ENCODE results near the gene LINGO1.

LINGO1 gene

DNA sequence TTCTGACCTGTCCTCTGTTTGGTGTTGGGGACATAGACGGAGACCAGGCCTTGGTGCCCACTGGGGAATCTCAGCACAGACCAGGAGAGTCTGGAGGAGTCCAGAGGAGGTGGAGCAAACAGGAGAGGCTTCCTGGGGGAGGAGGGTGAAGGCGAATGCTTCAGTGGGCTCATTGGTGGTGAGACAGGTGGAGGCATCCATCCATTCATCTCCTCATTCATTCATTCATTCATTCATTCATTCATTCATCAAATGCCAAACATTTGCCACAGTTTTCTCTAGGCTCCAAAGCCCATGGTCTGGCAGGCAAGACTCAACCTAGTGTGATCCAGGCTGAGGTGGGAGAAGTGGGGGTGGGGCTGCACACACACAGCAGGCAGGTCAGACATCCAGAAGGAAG lies 7.9 kb upstream of the LINGO1 start:
- H3K4me1 ChIP-seq (ENCODE audit: control insufficient read depth in 1 of 2, insufficient read depth in 2 of 2, low read length in 2 of 2), result no peaks in the 10 kb centered on the region
- H3K27me3 ChIP-seq (ENCODE audit: low read depth, low read length), result peaks cover 7% of the 10 kb centered on the region

DNA sequence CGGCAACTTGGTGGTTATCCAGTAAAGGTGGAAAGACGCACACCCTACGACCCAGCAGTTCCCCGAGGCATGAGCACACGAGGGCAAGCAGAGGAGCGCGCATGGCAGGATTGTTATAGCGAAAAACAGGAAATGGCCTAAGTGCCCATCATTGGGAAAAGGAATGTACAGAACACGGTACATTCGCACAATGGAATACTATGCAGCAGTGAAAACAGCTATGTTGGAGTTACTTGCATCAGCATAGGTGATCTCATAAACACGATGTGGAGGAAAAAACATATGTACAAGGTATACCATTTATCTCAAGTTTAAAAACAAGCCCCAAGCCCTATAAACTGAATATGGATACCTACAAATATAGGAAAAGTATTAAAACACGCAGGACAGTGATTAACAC lies 6.7 kb upstream of the LINGO1 start:
- H3K4me3 ChIP-seq (ENCODE audit: low read depth in 1 of 2, low read length in 2 of 2), result no peak overlapping the region
- no peaks in the 10 kb centered on the region for H3K36me3 ChIP-seq (ENCODE audit: control insufficient read depth in 1 of 2, insufficient read depth in 2 of 2, low read length in 2 of 2)
- peaks cover 16% of the 10 kb centered on the region for H3K27me3 ChIP-seq (ENCODE audit: low read depth, low read length)
- H3K9me3 ChIP-seq (ENCODE audit: control insufficient read depth in 1 of 2, low read length in 2 of 2), result no peaks in the 10 kb centered on the region
- H3K4me1 ChIP-seq (ENCODE audit: control insufficient read depth in 1 of 2, insufficient read depth in 2 of 2, low read length in 2 of 2), result peaks cover 0 to 7% of the 10 kb centered on the region in 2 donors
- H3K27ac ChIP-seq (ENCODE audit: low read length), result no peak overlapping the region

More for the DNA sequence above, 7.9 kb upstream of the LINGO1 start:
- Histone ChIP-seq H3K36me3 (ENCODE audit: control insufficient read depth in 1 of 2, insufficient read depth in 2 of 2, low read length in 2 of 2) (no peaks in the 10 kb centered on the region), H3K4me3 (ENCODE audit: low read depth in 1 of 2, low read length in 2 of 2) (no peak overlapping the region), H3K27ac (ENCODE audit: low read length) (no peak overlapping the region), H3K9me3 (ENCODE audit: control insufficient read depth in 1 of 2, low read length in 2 of 2) (no peaks in the 10 kb centered on the region)

GRCh38 chr15:77637851-77638692 lies 5.4 kb upstream of the LINGO1 start:
- H3K4me3 ChIP-seq (ENCODE audit: low read depth in 1 of 2, low read length in 2 of 2), result no peak overlapping the region
- no peak overlapping the region for H3K27ac ChIP-seq (ENCODE audit: low read length)
- H3K4me1 ChIP-seq (ENCODE audit: control insufficient read depth in 1 of 2, insufficient read depth in 2 of 2, low read length in 2 of 2), result peaks cover 0 to 20% of the 10 kb centered on the region in 2 donors
- no peaks in the 10 kb centered on the region for H3K36me3 ChIP-seq (ENCODE audit: control insufficient read depth in 1 of 2, insufficient read depth in 2 of 2, low read length in 2 of 2)
- no peaks in the 10 kb centered on the region for H3K9me3 ChIP-seq (ENCODE audit: control insufficient read depth in 1 of 2, low read length in 2 of 2)
- peaks cover 24% of the 10 kb centered on the region for H3K27me3 ChIP-seq (ENCODE audit: low read depth, low read length)

- no peak overlapping the region for H3K4me3 ChIP-seq (ENCODE audit: low read depth in 1 of 2, low read length in 2 of 2)
- peaks cover 33% of the 10 kb centered on the region for H3K27me3 ChIP-seq (ENCODE audit: low read depth, low read length)
- H3K9me3 ChIP-seq (ENCODE audit: control insufficient read depth in 1 of 2, low read length in 2 of 2), result no peaks in the 10 kb centered on the region
- no peaks in the 10 kb centered on the region for H3K36me3 ChIP-seq (ENCODE audit: control insufficient read depth in 1 of 2, insufficient read depth in 2 of 2, low read length in 2 of 2)
- H3K27ac ChIP-seq (ENCODE audit: low read length), result no peak overlapping the region
- peaks cover 0 to 31% of the 10 kb centered on the region in 2 donors for H3K4me1 ChIP-seq (ENCODE audit: control insufficient read depth in 1 of 2, insufficient read depth in 2 of 2, low read length in 2 of 2)
Observed at GRCh38 chr15:77636209-77636608, 3.5 kb upstream of the LINGO1 start.

GRCh38 chr15:77634266-77634962 lies 1.7 kb upstream of the LINGO1 start:
- H3K27me3 ChIP-seq (ENCODE audit: low read depth, low read length), result peaks cover 45% of the 10 kb centered on the region
- peaks cover 0 to 33% of the 10 kb centered on the region in 2 donors for H3K4me1 ChIP-seq (ENCODE audit: control insufficient read depth in 1 of 2, insufficient read depth in 2 of 2, low read length in 2 of 2)
- no peak overlapping the region for H3K4me3 ChIP-seq (ENCODE audit: low read depth in 1 of 2, low read length in 2 of 2)
- no peak overlapping the region for H3K27ac ChIP-seq (ENCODE audit: low read length)
- H3K36me3 ChIP-seq (ENCODE audit: control insufficient read depth in 1 of 2, insufficient read depth in 2 of 2, low read length in 2 of 2), result no peaks in the 10 kb centered on the region
- H3K9me3 ChIP-seq (ENCODE audit: control insufficient read depth in 1 of 2, low read length in 2 of 2), result no peaks in the 10 kb centered on the region

GRCh38 chr15:77633913-77634265 lies 1.2 kb upstream of the LINGO1 start:
- peak overlapping the region in 1 of 2 donors; percentile 72 for H3K4me3 ChIP-seq (ENCODE audit: low read depth in 1 of 2, low read length in 2 of 2)
- H3K36me3 ChIP-seq (ENCODE audit: control insufficient read depth in 1 of 2, insufficient read depth in 2 of 2, low read length in 2 of 2), result no peaks in the 10 kb centered on the region
- no peaks in the 10 kb centered on the region for H3K9me3 ChIP-seq (ENCODE audit: control insufficient read depth in 1 of 2, low read length in 2 of 2)
- H3K27ac ChIP-seq (ENCODE audit: low read length), result no peak overlapping the region
- peaks cover 45% of the 10 kb centered on the region for H3K27me3 ChIP-seq (ENCODE audit: low read depth, low read length)
- peaks cover 0 to 33% of the 10 kb centered on the region in 2 donors for H3K4me1 ChIP-seq (ENCODE audit: control insufficient read depth in 1 of 2, insufficient read depth in 2 of 2, low read length in 2 of 2)

DNA sequence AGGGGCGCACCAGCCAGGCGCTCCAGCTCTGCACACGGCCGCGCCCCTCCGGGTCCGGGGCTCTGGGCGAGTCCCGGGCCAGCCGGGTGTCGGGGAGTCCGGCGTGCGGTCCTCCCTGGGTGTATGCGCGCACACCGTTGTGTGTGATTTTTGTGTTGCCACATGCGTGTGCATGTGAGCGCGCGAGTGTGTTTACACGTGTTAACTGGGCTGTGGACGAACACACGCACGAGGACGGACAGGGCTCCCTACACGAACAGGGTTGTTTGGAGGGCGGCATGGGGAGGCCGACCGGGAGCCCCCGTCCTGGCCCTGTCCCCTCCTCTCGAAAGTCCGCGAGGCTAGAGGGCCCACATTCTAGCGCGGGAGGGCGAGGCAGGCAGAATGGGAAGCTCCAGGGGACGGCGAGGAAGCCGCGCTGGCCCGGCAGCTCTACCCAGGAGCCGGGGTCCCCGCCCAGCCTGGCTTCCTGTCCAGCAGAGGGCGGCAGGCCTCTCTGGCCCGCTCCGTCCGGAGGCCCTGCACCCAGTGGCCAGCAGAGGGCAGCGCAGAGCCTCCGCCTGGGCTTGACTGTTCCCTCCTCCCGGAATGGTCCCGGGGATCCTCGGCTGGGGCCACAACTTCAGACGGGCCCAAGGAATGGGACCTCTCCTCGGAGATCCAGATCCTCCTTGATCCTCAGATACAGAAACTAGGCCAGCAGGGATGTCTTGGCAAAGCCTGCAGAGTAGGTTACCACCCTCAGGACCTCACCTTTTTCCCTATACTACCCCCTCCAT lies 611 bp upstream of the LINGO1 start:
- peak overlapping the region; percentile 37 to 72 for H3K4me3 ChIP-seq (ENCODE audit: low read depth in 1 of 2, low read length in 2 of 2)
- peaks cover 0 to 33% of the 10 kb centered on the region in 2 donors for H3K4me1 ChIP-seq (ENCODE audit: control insufficient read depth in 1 of 2, insufficient read depth in 2 of 2, low read length in 2 of 2)
- H3K27ac ChIP-seq (ENCODE audit: low read length), result no peak overlapping the region
- H3K36me3 ChIP-seq (ENCODE audit: control insufficient read depth in 1 of 2, insufficient read depth in 2 of 2, low read length in 2 of 2), result no peaks in the 10 kb centered on the region
- peaks cover 45% of the 10 kb centered on the region for H3K27me3 ChIP-seq (ENCODE audit: low read depth, low read length)
- no peaks in the 10 kb centered on the region for H3K9me3 ChIP-seq (ENCODE audit: control insufficient read depth in 1 of 2, low read length in 2 of 2)

- Histone ChIP-seq H3K27me3 (ENCODE audit: low read depth, low read length) (peaks cover 45% of the 10 kb centered on the region), H3K4me1 (ENCODE audit: control insufficient read depth in 1 of 2, insufficient read depth in 2 of 2, low read length in 2 of 2) (peaks cover 0 to 33% of the 10 kb centered on the region in 2 donors), H3K4me3 (ENCODE audit: low read depth in 1 of 2, low read length in 2 of 2) (peak overlapping the region in 1 of 2 donors; percentile 54), H3K36me3 (ENCODE audit: control insufficient read depth in 1 of 2, insufficient read depth in 2 of 2, low read length in 2 of 2) (no peaks in the 10 kb centered on the region), H3K27ac (ENCODE audit: low read length) (no peak overlapping the region), H3K9me3 (ENCODE audit: control insufficient read depth in 1 of 2, low read length in 2 of 2) (no peaks in the 10 kb centered on the region)
Observed at GRCh38 chr15:77631745-77632533, 773 bp downstream of the LINGO1 start.

DNA sequence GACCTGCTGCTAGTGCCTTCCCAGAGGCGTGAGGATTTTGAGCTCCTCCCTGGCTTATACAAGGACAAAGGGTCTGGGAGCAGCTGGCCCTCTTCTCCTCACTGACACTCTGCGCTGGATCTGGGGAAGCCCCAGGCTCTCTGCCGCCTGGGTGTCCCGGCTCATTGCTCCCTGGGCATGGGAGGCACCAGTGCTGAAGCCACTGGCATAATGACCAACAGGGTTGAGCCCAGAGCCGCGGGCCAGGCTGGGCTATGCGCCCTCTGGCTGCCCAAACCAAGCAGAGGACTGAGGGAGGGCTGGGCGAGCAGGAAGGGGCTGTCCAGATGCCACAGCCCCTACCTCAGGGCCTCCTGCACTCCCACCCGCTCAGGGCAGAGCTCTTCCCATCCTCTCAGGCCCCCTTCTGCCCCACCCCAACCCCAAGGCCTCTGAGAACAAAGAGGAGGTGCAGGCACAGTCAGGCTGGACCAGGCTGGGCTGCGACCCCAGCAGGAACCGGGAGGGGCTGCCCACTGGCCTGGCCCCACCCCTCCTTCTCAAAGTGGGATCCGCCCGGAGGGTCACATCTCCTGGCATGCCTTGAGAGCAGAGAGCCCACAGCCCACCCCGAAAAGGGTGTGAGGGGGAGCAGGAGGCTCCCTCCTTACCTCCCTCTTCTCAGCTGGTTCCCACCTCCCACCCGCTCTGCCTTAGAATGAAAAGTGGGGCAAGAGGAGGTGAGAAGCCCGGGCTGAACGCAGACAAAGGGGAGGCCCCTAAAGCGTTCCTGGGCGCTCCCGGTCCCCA lies 1.6 kb downstream of the LINGO1 start:
- H3K27ac ChIP-seq (ENCODE audit: low read length), result no peak overlapping the region
- peaks cover 0 to 33% of the 10 kb centered on the region in 2 donors for H3K4me1 ChIP-seq (ENCODE audit: control insufficient read depth in 1 of 2, insufficient read depth in 2 of 2, low read length in 2 of 2)
- peak overlapping the region in 1 of 2 donors; percentile 54 for H3K4me3 ChIP-seq (ENCODE audit: low read depth in 1 of 2, low read length in 2 of 2)
- peaks cover 43% of the 10 kb centered on the region for H3K27me3 ChIP-seq (ENCODE audit: low read depth, low read length)
- H3K9me3 ChIP-seq (ENCODE audit: control insufficient read depth in 1 of 2, low read length in 2 of 2), result no peaks in the 10 kb centered on the region
- H3K36me3 ChIP-seq (ENCODE audit: control insufficient read depth in 1 of 2, insufficient read depth in 2 of 2, low read length in 2 of 2), result no peaks in the 10 kb centered on the region

GRCh38 chr15:77630056-77630455 lies 2.7 kb downstream of the LINGO1 start:
- H3K4me3 ChIP-seq (ENCODE audit: low read depth in 1 of 2, low read length in 2 of 2), result no peak overlapping the region
- no peak overlapping the region for H3K27ac ChIP-seq (ENCODE audit: low read length)
- no peaks in the 10 kb centered on the region for H3K36me3 ChIP-seq (ENCODE audit: control insufficient read depth in 1 of 2, insufficient read depth in 2 of 2, low read length in 2 of 2)
- peaks cover 0 to 32% of the 10 kb centered on the region in 2 donors for H3K4me1 ChIP-seq (ENCODE audit: control insufficient read depth in 1 of 2, insufficient read depth in 2 of 2, low read length in 2 of 2)
- peaks cover 32% of the 10 kb centered on the region for H3K27me3 ChIP-seq (ENCODE audit: low read depth, low read length)
- H3K9me3 ChIP-seq (ENCODE audit: control insufficient read depth in 1 of 2, low read length in 2 of 2), result no peaks in the 10 kb centered on the region
